CD4-positive, alpha-beta T cell treated with Interleukin-6 for 4 hours (primary cell): ENCODE results near the gene TEX14.
"Not testable (repeated sequence)": the region's sequence is repeated elsewhere in the genome, so short reads cannot be mapped to it uniquely, and the experiment has no call there.

Experiments
- DNase-seq: peaks from one replicate; pipeline ENCODE4 v3.0.0-alpha.2; 2020; ENCODE audit warnings: mixed read lengths

Gene TEX14

GRCh38 chr17:58690033-58690432 is 1.8 kb downstream of the TEX14 start:
- DNase-seq = not testable (repeated sequence)

- no peak for DNase-seq
These were observed 3.3 kb downstream of the TEX14 start for GRCh38 chr17:58688521-58688920.

- DNase-seq = no peak
These were observed 4.9 kb downstream of the TEX14 start for GRCh38 chr17:58686980-58687379.

GRCh38 chr17:58684462-58684861 is 7.4 kb downstream of the TEX14 start:
- DNase-seq = not testable (repeated sequence)

- DNase-seq = no peak
These were observed 7.8 kb downstream of the TEX14 start for GRCh38 chr17:58684003-58684402.

- DNase-seq = no peak
These were observed 11.8 kb downstream of the TEX14 start for GRCh38 chr17:58680038-58680369.

- no peak for DNase-seq
These were observed 12.4 kb downstream of the TEX14 start for GRCh38 chr17:58679263-58680037.

- not testable (repeated sequence) for DNase-seq
These were observed 13.6 kb downstream of the TEX14 start for GRCh38 chr17:58678287-58678686.

GRCh38 chr17:58677194-58677880 is 14.5 kb downstream of the TEX14 start:
- no peak for DNase-seq

- no peak for DNase-seq
These were observed 19.9 kb downstream of the TEX14 start for GRCh38 chr17:58671969-58672368.

GRCh38 chr17:58669853-58670252 is 22.0 kb downstream of the TEX14 start:
- no peak for DNase-seq

- DNase-seq = no peak
These were observed 23.3 kb downstream of the TEX14 start for GRCh38 chr17:58668598-58668935.

- DNase-seq = no peak
These were observed 23.8 kb downstream of the TEX14 start for GRCh38 chr17:58667934-58668597.

GRCh38 chr17:58666858-58667267 is 25.0 kb downstream of the TEX14 start:
- DNase-seq = peak; percentile 48

- DNase-seq = no peak
These were observed 25.6 kb downstream of the TEX14 start for GRCh38 chr17:58665946-58666857.

GRCh38 chr17:58664302-58664701 is 27.5 kb downstream of the TEX14 start:
- DNase-seq = no peak

- no peak for DNase-seq
These were observed 30.3 kb downstream of the TEX14 start for GRCh38 chr17:58661499-58661898.

- no peak for DNase-seq
These were observed 31.2 kb downstream of the TEX14 start for GRCh38 chr17:58660621-58661020.

GRCh38 chr17:58659714-58660084 is 32.1 kb downstream of the TEX14 start:
- not testable (repeated sequence) for DNase-seq

- peak; percentile 73 for DNase-seq
These were observed 32.8 kb downstream of the TEX14 start for GRCh38 chr17:58658804-58659713.

GRCh38 chr17:58657962-58658803 is 33.7 kb downstream of the TEX14 start:
- not testable (repeated sequence) for DNase-seq
